Measurements from ENCODE around the gene SLF2. TPM values are rescaled to one million over a fixed set of nuclear protein-coding genes. Genes with fewer than 3 reads are reported as not detected.

SLF2 gene
- total and polyA plus RNA-seq, 9 of the 15 experiments (the other 6 are each of a cell fraction or from before 2014, with no cell fraction given), result 1.7 to 18.4 (median 7.8) TPM

DNA sequence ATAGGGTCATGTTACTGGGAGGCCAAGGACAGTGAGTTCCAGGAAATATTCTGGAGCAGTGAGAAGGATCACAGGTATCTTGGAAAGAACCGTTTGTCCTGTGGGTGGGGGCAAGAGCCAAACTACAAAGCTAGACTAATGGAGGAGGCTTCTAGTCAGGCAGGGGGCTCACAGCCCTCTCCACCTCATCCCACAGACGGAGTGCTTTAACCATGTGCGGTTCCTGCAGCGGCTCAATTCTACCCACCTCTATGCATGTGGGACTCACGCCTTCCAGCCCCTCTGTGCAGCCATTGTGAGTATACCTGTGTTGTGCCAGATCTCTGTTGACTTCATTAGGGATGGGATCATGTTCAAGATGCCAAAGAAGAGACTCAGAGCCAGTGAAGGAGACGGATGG lies 64.7 kb downstream of the SLF2 start:
- H3K4me3 ChIP-seq, result no peak overlapping the region
- peaks cover 0 to 4% of the 10 kb centered on the region in 2 experiments; a peak in 2 of 5 replicates for H3K4me1 ChIP-seq (replicated peaks in 1 of 2; ENCODE audit: control insufficient read depth in 2 of 2, insufficient read depth in 2 of 2, low read length in 2 of 2)
- no peak overlapping the region for H3K9ac ChIP-seq (ENCODE audit: insufficient read depth in 1 of 2, low read depth in 2 of 2, low read length in 2 of 2)
- H3K27me3 ChIP-seq (ENCODE audit: control insufficient read depth in 2 of 2, insufficient read depth in 2 of 2, low read length in 2 of 2), result no peaks in the 10 kb centered on the region
- BruUV-seq (replicated peaks), result no TSS peak
- no peak for TF ChIP-seq FUS (optimal IDR thresholded peaks at IDR 0.05; ENCODE audit: low read depth, low read length)
- TF ChIP-seq STAT5A (IDR thresholded peaks at IDR 0.05; ENCODE audit: borderline replicate concordance, low read length), result no peak
- no peak for TF ChIP-seq ZNF785 (CRISPR knock-in tag; IDR thresholded peaks at IDR 0.05)
- no peak for TF ChIP-seq SMAD4 (CRISPR knock-in tag; conservative IDR thresholded peaks at IDR 0.05)
- TF ChIP-seq POLR2AphosphoS5 (IDR thresholded peaks at IDR 0.05; ENCODE audit: control insufficient read depth, insufficient read depth, low read depth, low read length), result no peak
- no peak for TF ChIP-seq RBM17 (IDR thresholded peaks at IDR 0.05; ENCODE audit: borderline replicate concordance, low read depth, low read length)
- no peak for TF ChIP-seq CHCHD3 (CRISPR knock-in tag; IDR thresholded peaks at IDR 0.05)
- no peak for TF ChIP-seq ZNF584 (CRISPR knock-in tag; IDR thresholded peaks at IDR 0.05; ENCODE audit: low read depth)
- TF ChIP-seq BRD9 (IDR thresholded peaks at IDR 0.05; ENCODE audit: low read depth, partially characterized antibody), result no peak
- TF ChIP-seq, protein P1, sequence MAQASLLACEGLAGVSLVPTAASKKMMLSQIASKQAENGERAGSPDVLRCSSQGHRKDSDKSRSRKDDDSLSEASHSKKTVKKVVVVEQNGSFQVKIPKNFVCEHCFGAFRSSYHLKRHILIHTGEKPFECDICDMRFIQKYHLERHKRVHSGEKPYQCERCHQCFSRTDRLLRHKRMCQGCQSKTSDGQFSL (CRISPR knock-in tag; IDR thresholded peaks at IDR 0.05), result no peak
- TF ChIP-seq, protein P1 (tag; IDR thresholded peaks at IDR 0.05), result no peak
- TF ChIP-seq HMG20B (CRISPR knock-in tag; IDR thresholded peaks at IDR 0.05), result no peak
- no peak for TF ChIP-seq ZNF780A (CRISPR knock-in tag; IDR thresholded peaks at IDR 0.05)
- TF ChIP-seq ZNF12 (CRISPR knock-in tag; IDR thresholded peaks at IDR 0.05), result no peak
- no peak for TF ChIP-seq NONO (IDR thresholded peaks at IDR 0.05; ENCODE audit: low read depth in 2 of 2, low read length in 1 of 2)
- no peak for TF ChIP-seq KAT7 (CRISPR knock-in tag; IDR thresholded peaks at IDR 0.05; ENCODE audit: borderline replicate concordance)
- TF ChIP-seq, protein P2, sequence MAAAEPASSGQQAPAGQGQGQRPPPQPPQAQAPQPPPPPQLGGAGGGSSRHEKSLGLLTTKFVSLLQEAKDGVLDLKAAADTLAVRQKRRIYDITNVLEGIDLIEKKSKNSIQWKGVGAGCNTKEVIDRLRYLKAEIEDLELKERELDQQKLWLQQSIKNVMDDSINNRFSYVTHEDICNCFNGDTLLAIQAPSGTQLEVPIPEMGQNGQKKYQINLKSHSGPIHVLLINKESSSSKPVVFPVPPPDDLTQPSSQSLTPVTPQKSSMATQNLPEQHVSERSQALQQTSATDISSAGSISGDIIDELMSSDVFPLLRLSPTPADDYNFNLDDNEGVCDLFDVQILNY (CRISPR knock-in tag; IDR thresholded peaks at IDR 0.05), result no peak
- TF ChIP-seq TOE1 (IDR thresholded peaks at IDR 0.05; ENCODE audit: borderline replicate concordance), result no peak
- TF ChIP-seq TOE1 (CRISPR knock-in tag; IDR thresholded peaks at IDR 0.05; ENCODE audit: borderline replicate concordance, low read depth), result no peak
- peaks cover 10% of the 10 kb centered on the region; the same call in 1 of the 3 replicates for H3K36me3 ChIP-seq (ENCODE audit: control insufficient read depth, insufficient read depth, low read length)
- no peaks in the 10 kb centered on the region for H3K9me1 ChIP-seq (ENCODE audit: control insufficient read depth, insufficient read depth, low read length)
- no peaks in the 10 kb centered on the region; the same call in 1 of the 2 replicates for H4K20me1 ChIP-seq (replicated peaks; ENCODE audit: control insufficient read depth, insufficient read depth, low read length)
- ATAC-seq (no peak), DNase-seq (ENCODE audit: extremely low read depth in 1 of 4, low spot score in 3 of 4) (no peak), FAIRE-seq (no peak)
- H3K27ac ChIP-seq (ENCODE audit: extremely low read depth, low read depth, low read length), result no peak overlapping the region
- intact Hi-C loops (cut with micrococcal nuclease) (no loop called here), in situ Hi-C loops (cut with MboI) (loop anchor here (25.0 kb wide), 1 partner anchor 1060 kb away; no protein-coding TSS in a partner anchor)
- WGBS (ENCODE audit: insufficient coverage, low coverage, missing lambda C conversion rate), result 71% methylated on average over 5 of the region's 6 CpGs
- POLR2A ChIA-PET, result interaction anchor here (0.6 kb wide), 1 partner anchor 33 kb away, joined by 3 read pairs; no protein-coding TSS in a partner anchor
- no peak overlapping the region for H2AFZ ChIP-seq (ENCODE audit: low read depth, low read length)
- CTCF ChIA-PET (ENCODE audit: low intra/inter-chr PET ratio), result no interaction called here
- H3K79me2 ChIP-seq (ENCODE audit: control insufficient read depth, insufficient read depth, low read length), result no peaks in the 10 kb centered on the region
- no peaks in the 10 kb centered on the region for H3K9me3 ChIP-seq (replicated peaks; ENCODE audit: control insufficient read depth, insufficient read depth, low read depth, low read length)
- H3K4me2 ChIP-seq (ENCODE audit: insufficient read depth, low read length), result no peak overlapping the region
